HCT116 (cell line): ENCODE data around the gene UQCC2. TPM values are rescaled to one million over a fixed set of nuclear protein-coding genes. Genes with fewer than 3 reads are reported as not detected.

Experiments used
- ATAC-seq: fragments of 200-7000 bp; cut with Tn5 transposase; 2 replicates; pipeline ENCODE4 v1.9.1; 2020; ENCODE audit warnings: mild to moderate bottlenecking, moderate library complexity
- BruUV-seq: library from RNA; stranded (reverse); fragments of 400-500 nt; replicated peaks from 2 replicates; lab custom pipeline; 2021; lab: Mats Ljungman, UMichigan
- CTCF ChIA-PET: fragments of 300-600 bp; sonication (Branson Sonifier 250); formaldehyde crosslinking; loops from one replicate; lab custom pipeline; 2021; ENCODE audit warnings: antibody characterized with exemption; lab: Charles Lee
- POLR2A ChIA-PET: fragments of 300-600, 350-600 bp; sonication (Branson Sonifier 250); formaldehyde crosslinking; loops from one replicate; lab custom pipeline; 2021; ENCODE audit warnings: antibody characterized with exemption; lab: Charles Lee
- RAD21 ChIA-PET, 2 experiments: fragments of 300-600 bp; sonication (Branson Sonifier 250); formaldehyde crosslinking; loops; one replicate each; lab custom pipeline; 2023; ENCODE audit warnings: low total read pairs in 2 of 2; ENCODE audit not compliant: uncharacterized antibody in 2 of 2, unreplicated experiment in 2 of 2, low non-redundant PET in 1 of 2; lab: Charles Lee
- DNase-seq: peaks from one replicate; pipeline ENCODE4 v3.0.0-alpha.2; 2010; ENCODE audit warnings: low read depth, low spot score
- H2AFZ ChIP-seq: fragments of 200-600 bp; shearing (Covaris generic), sonication (generic); 2 replicates; pipeline ENCODE4 v1.6.1; 2017; ENCODE audit warnings: low read depth, mixed run types, mixed read lengths, antibody characterized with exemption, low read length; ENCODE audit not compliant: poor library complexity, severe bottlenecking
- H3K27ac ChIP-seq: 2 replicates; pipeline ENCODE4 v1.5.1; 2012; ENCODE audit warnings: low read depth, low read length
- H3K27me3 ChIP-seq: fragments of 200-600 bp; sonication (generic); 2 replicates; pipeline ENCODE4 v1.6.1; 2016; ENCODE audit warnings: mixed run types, low read length, mixed read lengths; ENCODE audit not compliant: insufficient read depth
- H3K36me3 ChIP-seq, 2 experiments: fragments of 200-500 bp in 1 of 2; fragments of 200-600 bp in 1 of 2; sonication (Bioruptor generic) in 1 of 2; sonication (generic) in 1 of 2; 2 replicates each; pipeline versions ENCODE4 v1.5.1 to v1.6.1; 2014 to 2016; ENCODE audit warnings: low read length in 2 of 2, inconsistent platforms in 1 of 2, mixed read lengths in 1 of 2, mixed run types in 1 of 2; ENCODE audit not compliant: insufficient read depth in 2 of 2, control insufficient read depth in 1 of 2
- H3K4me1 ChIP-seq, 2 experiments: fragments of 200-600 bp in 1 of 2; sonication (generic) in 1 of 2; 2 replicates each; pipeline versions ENCODE4 v1.5.1 to v1.6.1; 2012 to 2017; ENCODE audit warnings: low read length in 2 of 2, inconsistent platforms in 1 of 2, mild to moderate bottlenecking in 1 of 2, mixed read lengths in 1 of 2, mixed run types in 1 of 2, moderate library complexity in 1 of 2; ENCODE audit not compliant: insufficient read depth in 2 of 2, control insufficient read depth in 1 of 2
- H3K4me2 ChIP-seq: fragments of 200-600 bp; sonication (generic); 2 replicates; pipeline ENCODE4 v1.6.1; 2017; ENCODE audit warnings: mixed run types, low read length, mixed read lengths
- H3K4me3 ChIP-seq, 2 experiments: fragments of 200-600 bp in 1 of 2; sonication (generic) in 1 of 2; replicated peaks in 1 of 2; 2 replicates each; pipeline ENCODE4 v1.5.1; 2011 to 2016; ENCODE audit warnings: low read length in 2 of 2, control low read depth in 1 of 2, low read depth in 1 of 2, mild to moderate bottlenecking in 1 of 2, mixed read lengths in 1 of 2, mixed run types in 1 of 2
- H3K79me2 ChIP-seq: fragments of 200-600 bp; sonication (generic); 2 replicates; pipeline ENCODE4 v1.6.1; 2017; ENCODE audit warnings: mild to moderate bottlenecking, mixed run types, low read length, moderate library complexity, mixed read lengths; ENCODE audit not compliant: insufficient read depth
- H3K9ac ChIP-seq: fragments of 200-600 bp; sonication (generic); 2 replicates; pipeline ENCODE4 v1.6.1; 2016; ENCODE audit warnings: low read length, mixed read lengths
- H3K9me2 ChIP-seq: fragments of 200-600 bp; sonication (generic), shearing (Covaris generic); 2 replicates; pipeline ENCODE4 v1.6.1; 2017; ENCODE audit warnings: mixed run types, mild to moderate bottlenecking, moderate library complexity; ENCODE audit not compliant: insufficient read depth
- H3K9me3 ChIP-seq, 2 experiments: fragments of 200-500 bp in 1 of 2; fragments of 200-600 bp in 1 of 2; sonication (Bioruptor generic) in 1 of 2; sonication (generic) in 1 of 2; 2 replicates each; pipeline ENCODE4 v1.6.1; 2014 to 2017; ENCODE audit warnings: low read length in 2 of 2, mixed read lengths in 2 of 2, inconsistent platforms in 1 of 2, low read depth in 1 of 2, mild to moderate bottlenecking in 1 of 2, mixed run types in 1 of 2, moderate library complexity in 1 of 2; ENCODE audit not compliant: control insufficient read depth in 1 of 2, insufficient read depth in 1 of 2
- H4K20me1 ChIP-seq: fragments of 200-600 bp; sonication (generic), shearing (Covaris generic); 2 replicates; pipeline ENCODE4 v1.6.1; 2017; ENCODE audit warnings: mixed run types, mild to moderate bottlenecking, moderate library complexity; ENCODE audit not compliant: insufficient read depth
- ELF1 ChIP-seq: IDR thresholded peaks from 2 replicates; pipeline ENCODE4 v1.6.1; 2012; ENCODE audit warnings: low read depth, borderline replicate concordance
- FOSL1 ChIP-seq: IDR thresholded peaks from 2 replicates; pipeline ENCODE4 v1.6.1; 2012; ENCODE audit warnings: low read depth
- JUND ChIP-seq: IDR thresholded peaks from 2 replicates; pipeline ENCODE4 v1.6.1; 2012
- POLR2A ChIP-seq: IDR thresholded peaks from 2 replicates; pipeline ENCODE4 v1.7.0; 2011; ENCODE audit warnings: borderline replicate concordance; ENCODE audit not compliant: insufficient read depth, insufficient read length; ENCODE audit errors: extremely low read depth
- SP1 ChIP-seq: IDR thresholded peaks from 2 replicates; pipeline ENCODE4 v1.6.1; 2012; ENCODE audit warnings: low read depth
- SRF ChIP-seq: IDR thresholded peaks from 2 replicates; pipeline ENCODE4 v1.6.1; 2012; ENCODE audit warnings: low read depth
- TCF7L2 ChIP-seq: IDR thresholded peaks from 2 replicates; pipeline ENCODE4 v1.7.0; 2011; ENCODE audit warnings: borderline replicate concordance, inconsistent platforms; ENCODE audit not compliant: insufficient read depth, insufficient read length; ENCODE audit errors: extremely low read depth
- YY1 ChIP-seq: IDR thresholded peaks from 2 replicates; pipeline ENCODE4 v1.6.1; 2011; ENCODE audit warnings: low read length, low read depth, moderate library complexity, mild to moderate bottlenecking; ENCODE audit not compliant: insufficient replicate concordance; ENCODE audit errors: extremely low read depth
- ZFX ChIP-seq: fragments of 450-650 bp; IDR thresholded peaks from 2 replicates; pipeline ENCODE4 v1.6.1; 2017
- intact Hi-C: fragments of 100-400 bp; cut with micrococcal nuclease; formaldehyde crosslinking; loops from 2 replicates; pipeline ENCODE4 v1.10.0; 2022
- total RNA-seq: library from RNA; stranded (reverse); gene quantifications from one replicate; pipeline ENCODE4 v1.2.1, GENCODE V29; 2021; ENCODE audit not compliant: unreplicated experiment
- TF ChIP-seq, protein P1 (sequence below): IDR thresholded peaks from 2 replicates; pipeline ENCODE4 v1.6.1; 2012; ENCODE audit warnings: low read depth
- TF ChIP-seq, protein P2 (sequence below): IDR thresholded peaks from 2 replicates; pipeline ENCODE4 v1.6.1; 2012
- TF ChIP-seq, protein P3 (sequence below): IDR thresholded peaks from 2 replicates; pipeline ENCODE4 v1.6.1; 2011; ENCODE audit warnings: mild to moderate bottlenecking, low read length, moderate library complexity; ENCODE audit not compliant: insufficient replicate concordance; ENCODE audit errors: extremely low read depth
- TF ChIP-seq, protein P4 (sequence below): IDR thresholded peaks from 2 replicates; pipeline ENCODE4 v1.6.1; 2012

Gene UQCC2
- total RNA-seq, 1 experiment from 2014 or later: 95.1 TPM

DNA sequence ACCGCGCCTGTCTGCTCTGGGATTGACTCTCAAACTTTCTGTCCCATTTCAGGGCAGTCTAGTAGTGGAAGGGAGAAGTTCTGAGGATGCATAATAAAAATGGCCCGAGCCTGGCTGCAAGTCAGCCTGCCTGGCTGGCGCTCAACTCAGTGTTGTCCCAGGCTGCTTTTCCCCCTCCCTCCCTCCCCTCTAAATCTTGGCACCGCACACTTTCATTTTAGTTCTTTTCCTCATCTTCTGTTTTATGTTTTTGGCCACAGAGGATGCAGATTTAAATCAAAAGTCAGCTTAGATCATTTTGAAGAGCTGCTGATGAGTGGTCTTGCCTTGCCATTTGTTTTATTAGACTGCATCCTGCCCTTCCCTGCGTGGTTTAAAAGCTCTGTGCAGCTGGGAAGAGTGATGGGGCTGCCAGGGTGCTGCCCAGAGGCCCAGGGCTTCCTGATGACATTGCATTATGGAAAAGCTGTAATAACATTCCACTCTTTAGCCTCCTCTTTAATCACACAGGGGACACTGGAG is 6.5 kb upstream of the UQCC2 start:
- Histone ChIP-seq H3K9me3 (no peaks in the 10 kb centered on the region), H3K4me2 (no peak overlapping the region), H3K4me1 (peaks cover 19 to 25% of the 10 kb centered on the region in 2 experiments), H3K9me2 (no peaks in the 10 kb centered on the region), H3K9ac (no peak overlapping the region), H3K36me3 (no peaks in the 10 kb centered on the region), H2AFZ (no peak overlapping the region), H3K4me3 (no peak overlapping the region), H4K20me1 (no peaks in the 10 kb centered on the region), H3K27ac (no peak overlapping the region), H3K79me2 (no peaks in the 10 kb centered on the region), H3K27me3 (peaks cover 16% of the 10 kb centered on the region)
- TF ChIP-seq ZFX: no peak
- no peak for TF ChIP-seq SP1
- DNase-seq (no peak), ATAC-seq (no peak)
- ChIA-PET POLR2A (no interaction called here), CTCF (interaction anchor here (0.6 kb wide), 1 partner anchor 585 kb away, joined by 3 read pairs; no protein-coding TSS in a partner anchor), RAD21 (no interaction called here)
- no TSS peak for BruUV-seq
- intact Hi-C loops: no loop called here

DNA sequence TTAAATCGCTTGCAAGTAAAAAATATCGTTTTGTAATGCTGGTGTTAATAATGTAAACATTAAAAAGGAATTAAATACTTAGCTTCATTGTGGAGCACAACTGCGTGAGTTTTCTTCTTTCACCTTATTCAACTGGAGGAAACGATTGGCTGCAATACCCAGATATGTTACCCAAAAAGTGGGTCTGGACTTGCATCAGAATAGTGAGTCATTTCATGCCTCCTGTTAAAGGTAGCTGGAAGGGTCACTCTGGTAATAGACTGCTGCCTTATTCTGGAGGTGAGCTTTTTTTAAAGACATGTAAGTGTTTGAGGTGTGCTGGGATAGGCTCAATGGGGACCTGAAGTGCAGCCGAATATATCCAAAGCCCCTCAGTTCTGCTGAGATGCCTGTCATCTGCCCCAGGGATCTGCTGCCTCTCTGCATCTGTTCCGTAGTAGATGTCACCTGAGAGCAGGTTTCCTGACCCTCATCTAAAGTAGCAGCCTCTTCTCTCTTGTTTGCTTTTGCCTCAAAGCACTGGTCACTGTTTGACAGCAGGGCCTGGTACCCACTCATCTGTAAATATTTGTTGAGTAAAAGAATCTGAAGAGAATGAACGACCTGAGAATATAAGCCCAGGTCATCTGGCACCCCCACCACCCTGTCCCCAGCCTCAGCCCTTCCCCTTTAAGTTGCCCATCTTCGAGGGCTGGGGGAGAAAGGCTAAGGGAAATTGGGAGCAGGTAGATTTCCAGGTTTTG is 5.6 kb upstream of the UQCC2 start:
- Histone ChIP-seq H3K36me3 (no peaks in the 10 kb centered on the region), H3K4me2 (peak overlapping the region; percentile 54), H3K79me2 (no peaks in the 10 kb centered on the region), H2AFZ (peak overlapping the region; percentile 6), H3K27ac (no peak overlapping the region), H3K9me2 (no peaks in the 10 kb centered on the region), H3K4me3 (no peak overlapping the region), H3K9ac (peak overlapping the region; percentile 49; the same call in 1 of the 2 replicates), H3K4me1 (peaks cover 19 to 26% of the 10 kb centered on the region in 2 experiments), H3K27me3 (0 out of 2 replicates have a peak, but pooled peaks cover 7% of the 10 kb centered on the region), H3K9me3 (no peaks in the 10 kb centered on the region), H4K20me1 (no peaks in the 10 kb centered on the region)
- no TSS peak for BruUV-seq
- ChIA-PET CTCF (interaction anchor here (1.6 kb wide), 1 partner anchor 17 kb away, joined by 5 read pairs; no protein-coding TSS in a partner anchor), POLR2A (interaction anchor here (1.0 kb wide), 1 partner anchor 23 kb away, joined by 3 read pairs; no protein-coding TSS in a partner anchor), RAD21 (no interaction called here)
- intact Hi-C loops: no loop called here
- DNase-seq (peak; percentile 12), ATAC-seq (no peak)
- TF ChIP-seq, protein P1, sequence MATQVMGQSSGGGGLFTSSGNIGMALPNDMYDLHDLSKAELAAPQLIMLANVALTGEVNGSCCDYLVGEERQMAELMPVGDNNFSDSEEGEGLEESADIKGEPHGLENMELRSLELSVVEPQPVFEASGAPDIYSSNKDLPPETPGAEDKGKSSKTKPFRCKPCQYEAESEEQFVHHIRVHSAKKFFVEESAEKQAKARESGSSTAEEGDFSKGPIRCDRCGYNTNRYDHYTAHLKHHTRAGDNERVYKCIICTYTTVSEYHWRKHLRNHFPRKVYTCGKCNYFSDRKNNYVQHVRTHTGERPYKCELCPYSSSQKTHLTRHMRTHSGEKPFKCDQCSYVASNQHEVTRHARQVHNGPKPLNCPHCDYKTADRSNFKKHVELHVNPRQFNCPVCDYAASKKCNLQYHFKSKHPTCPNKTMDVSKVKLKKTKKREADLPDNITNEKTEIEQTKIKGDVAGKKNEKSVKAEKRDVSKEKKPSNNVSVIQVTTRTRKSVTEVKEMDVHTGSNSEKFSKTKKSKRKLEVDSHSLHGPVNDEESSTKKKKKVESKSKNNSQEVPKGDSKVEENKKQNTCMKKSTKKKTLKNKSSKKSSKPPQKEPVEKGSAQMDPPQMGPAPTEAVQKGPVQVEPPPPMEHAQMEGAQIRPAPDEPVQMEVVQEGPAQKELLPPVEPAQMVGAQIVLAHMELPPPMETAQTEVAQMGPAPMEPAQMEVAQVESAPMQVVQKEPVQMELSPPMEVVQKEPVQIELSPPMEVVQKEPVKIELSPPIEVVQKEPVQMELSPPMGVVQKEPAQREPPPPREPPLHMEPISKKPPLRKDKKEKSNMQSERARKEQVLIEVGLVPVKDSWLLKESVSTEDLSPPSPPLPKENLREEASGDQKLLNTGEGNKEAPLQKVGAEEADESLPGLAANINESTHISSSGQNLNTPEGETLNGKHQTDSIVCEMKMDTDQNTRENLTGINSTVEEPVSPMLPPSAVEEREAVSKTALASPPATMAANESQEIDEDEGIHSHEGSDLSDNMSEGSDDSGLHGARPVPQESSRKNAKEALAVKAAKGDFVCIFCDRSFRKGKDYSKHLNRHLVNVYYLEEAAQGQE: no peak
- TF ChIP-seq YY1: no peak
- TF ChIP-seq, protein P2, sequence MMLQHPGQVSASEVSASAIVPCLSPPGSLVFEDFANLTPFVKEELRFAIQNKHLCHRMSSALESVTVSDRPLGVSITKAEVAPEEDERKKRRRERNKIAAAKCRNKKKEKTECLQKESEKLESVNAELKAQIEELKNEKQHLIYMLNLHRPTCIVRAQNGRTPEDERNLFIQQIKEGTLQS: no peak
- TF ChIP-seq SRF: no peak
- TF ChIP-seq, protein P3, sequence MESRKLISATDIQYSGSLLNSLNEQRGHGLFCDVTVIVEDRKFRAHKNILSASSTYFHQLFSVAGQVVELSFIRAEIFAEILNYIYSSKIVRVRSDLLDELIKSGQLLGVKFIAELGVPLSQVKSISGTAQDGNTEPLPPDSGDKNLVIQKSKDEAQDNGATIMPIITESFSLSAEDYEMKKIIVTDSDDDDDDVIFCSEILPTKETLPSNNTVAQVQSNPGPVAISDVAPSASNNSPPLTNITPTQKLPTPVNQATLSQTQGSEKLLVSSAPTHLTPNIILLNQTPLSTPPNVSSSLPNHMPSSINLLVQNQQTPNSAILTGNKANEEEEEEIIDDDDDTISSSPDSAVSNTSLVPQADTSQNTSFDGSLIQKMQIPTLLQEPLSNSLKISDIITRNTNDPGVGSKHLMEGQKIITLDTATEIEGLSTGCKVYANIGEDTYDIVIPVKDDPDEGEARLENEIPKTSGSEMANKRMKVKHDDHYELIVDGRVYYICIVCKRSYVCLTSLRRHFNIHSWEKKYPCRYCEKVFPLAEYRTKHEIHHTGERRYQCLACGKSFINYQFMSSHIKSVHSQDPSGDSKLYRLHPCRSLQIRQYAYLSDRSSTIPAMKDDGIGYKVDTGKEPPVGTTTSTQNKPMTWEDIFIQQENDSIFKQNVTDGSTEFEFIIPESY: no peak
- TF ChIP-seq TCF7L2: no peak
- TF ChIP-seq, protein P4, sequence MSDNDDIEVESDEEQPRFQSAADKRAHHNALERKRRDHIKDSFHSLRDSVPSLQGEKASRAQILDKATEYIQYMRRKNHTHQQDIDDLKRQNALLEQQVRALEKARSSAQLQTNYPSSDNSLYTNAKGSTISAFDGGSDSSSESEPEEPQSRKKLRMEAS: no peak
- no peak; the same call in none of the 2 replicates for TF ChIP-seq FOSL1
- no peak for TF ChIP-seq ELF1
- no peak for TF ChIP-seq POLR2A
- no peak for TF ChIP-seq JUND
